Thymus (tissue), 11 donors: ENCODE data around the gene TENM3. TPM values are rescaled to one million over a fixed set of nuclear protein-coding genes. Genes with fewer than 3 reads are reported as not detected.
A peak's percentile ranks its signal among the peaks of the same experiment; 100 is the strongest.

Source experiments
- DNase-seq, 9 donors: peaks; one replicate each; pipeline ENCODE4 v3.0.0-alpha.2; 2013; ENCODE audit warnings: low spot score in 9 of 9, low read depth in 6 of 9, missing footprints in 1 of 9
- H3K27ac ChIP-seq, 2 donors: one replicate each; pipeline ENCODE4 v1.5.1; 2013; ENCODE audit warnings: control low read depth in 1 of 2, low read depth in 1 of 2, low read length in 1 of 2, mild to moderate bottlenecking in 1 of 2, moderate library complexity in 1 of 2
- H3K27me3 ChIP-seq, 2 donors: one replicate each; pipeline ENCODE4 v1.5.1; 2013; ENCODE audit warnings: low read length in 1 of 2; ENCODE audit not compliant: control insufficient read depth in 2 of 2, insufficient read depth in 1 of 2
- H3K36me3 ChIP-seq, 2 donors: one replicate each; pipeline ENCODE4 v1.5.1; 2013; ENCODE audit warnings: low read length in 1 of 2, mild to moderate bottlenecking in 1 of 2, moderate library complexity in 1 of 2; ENCODE audit not compliant: control insufficient read depth in 2 of 2, insufficient read depth in 2 of 2
- H3K4me1 ChIP-seq, 2 donors: one replicate each; pipeline ENCODE4 v1.5.1; 2013; ENCODE audit warnings: low read length in 2 of 2; ENCODE audit not compliant: control insufficient read depth in 2 of 2, insufficient read depth in 2 of 2
- H3K4me3 ChIP-seq, 2 donors: one replicate each; pipeline ENCODE4 v1.5.1; 2013; ENCODE audit warnings: low read length in 2 of 2, control low read depth in 1 of 2, mild to moderate bottlenecking in 1 of 2
- H3K9me3 ChIP-seq, 2 donors: one replicate each; pipeline ENCODE4 v1.5.1; 2013; ENCODE audit warnings: low read length in 1 of 2, mild to moderate bottlenecking in 1 of 2; ENCODE audit not compliant: control insufficient read depth in 2 of 2, insufficient read depth in 1 of 2
- WGBS: extraction: QIAGEN DNeasy Blood & Tissue Kit; methylation state at CpG from one replicate; pipeline ENCODE4 v1.1.7; 2013; 5-methylcytosine and 5-hydroxymethylcytosine counted together
- polyA plus RNA-seq: library from polyadenylated mRNA; stranded (reverse); fragments of 200-250 nt; gene quantifications from one replicate; pipeline ENCODE4 v1.2.3, GENCODE V29; 2013
- total RNA-seq: library from RNA; stranded (reverse); fragments of 120-200 nt; gene quantifications from one replicate; pipeline ENCODE4 v1.2.4, GENCODE V29; 2013
- donor health status: healthy.

The TENM3 gene
- total and polyA plus RNA-seq, 2 donors: 2.1 to 9.5 TPM

GRCh38 chr4:182768838-182769237 lies 525.6 kb downstream of the TENM3 start:
- Histone ChIP-seq H3K27ac (no peak overlapping the region), H3K27me3 (no peaks in the 10 kb centered on the region), H3K36me3 (no peaks in the 10 kb centered on the region), H3K4me1 (no peaks in the 10 kb centered on the region), H3K9me3 (no peaks in the 10 kb centered on the region), H3K4me3 (no peak overlapping the region)
- DNase-seq: no peak
- WGBS: 90% methylated on average over 4 of the region's 4 CpGs

GRCh38 chr4:182770259-182770995 lies 527.2 kb downstream of the TENM3 start:
- Histone ChIP-seq H3K27me3 (no peaks in the 10 kb centered on the region), H3K4me3 (no peak overlapping the region), H3K9me3 (no peaks in the 10 kb centered on the region), H3K27ac (no peak overlapping the region), H3K4me1 (no peaks in the 10 kb centered on the region), H3K36me3 (no peaks in the 10 kb centered on the region)
- no peak for DNase-seq
- WGBS: 92% methylated on average over 14 of the region's 14 CpGs

- no peaks in the 10 kb centered on the region for H3K27me3 ChIP-seq
- no peak for DNase-seq
- WGBS: 75% methylated on average over 5 of the region's 5 CpGs
- no peaks in the 10 kb centered on the region for H3K4me1 ChIP-seq
- H3K27ac ChIP-seq: no peak overlapping the region
- no peaks in the 10 kb centered on the region for H3K36me3 ChIP-seq
- H3K9me3 ChIP-seq: no peaks in the 10 kb centered on the region
- H3K4me3 ChIP-seq: no peak overlapping the region
These were observed 527.9 kb downstream of the TENM3 start for GRCh38 chr4:182770996-182771514.

- no peaks in the 10 kb centered on the region for H3K27me3 ChIP-seq
- no peaks in the 10 kb centered on the region for H3K4me1 ChIP-seq
- no peak for DNase-seq
- no peaks in the 10 kb centered on the region for H3K36me3 ChIP-seq
- H3K9me3 ChIP-seq: no peaks in the 10 kb centered on the region
- no peak overlapping the region for H3K4me3 ChIP-seq
- 95% methylated on average over 8 of the region's 8 CpGs for WGBS
- H3K27ac ChIP-seq: no peak overlapping the region
These were observed 531.9 kb downstream of the TENM3 start for GRCh38 chr4:182775075-182775474.

- H3K9me3 ChIP-seq: no peaks in the 10 kb centered on the region
- H3K4me3 ChIP-seq: no peak overlapping the region
- H3K27me3 ChIP-seq: no peaks in the 10 kb centered on the region
- H3K36me3 ChIP-seq: no peaks in the 10 kb centered on the region
- WGBS: 57% methylated on average over 5 of the region's 5 CpGs
- H3K4me1 ChIP-seq: no peaks in the 10 kb centered on the region
- no peak for DNase-seq
- H3K27ac ChIP-seq: no peak overlapping the region
These were observed 533.3 kb downstream of the TENM3 start for GRCh38 chr4:182776376-182777105.

- Histone ChIP-seq H3K36me3 (no peaks in the 10 kb centered on the region), H3K27ac (peak overlapping the region in 1 of 2 donors; percentile 9), H3K4me1 (no peaks in the 10 kb centered on the region), H3K4me3 (no peak overlapping the region), H3K27me3 (no peaks in the 10 kb centered on the region), H3K9me3 (no peaks in the 10 kb centered on the region)
- 87% methylated on average over 10 of the region's 10 CpGs for WGBS
- DNase-seq: peak in 2 of 9 donors; percentile 2 to 15
These were observed 535.2 kb downstream of the TENM3 start for GRCh38 chr4:182778222-182778982.

GRCh38 chr4:182786991-182787390 lies 543.8 kb downstream of the TENM3 start:
- Histone ChIP-seq H3K9me3 (no peaks in the 10 kb centered on the region), H3K4me1 (no peaks in the 10 kb centered on the region), H3K36me3 (no peaks in the 10 kb centered on the region), H3K27me3 (no peaks in the 10 kb centered on the region), H3K27ac (no peak overlapping the region), H3K4me3 (no peak overlapping the region)
- 94% methylated on average over 6 of the region's 6 CpGs for WGBS
- no peak for DNase-seq

- no peak overlapping the region for H3K4me3 ChIP-seq
- H3K9me3 ChIP-seq: no peaks in the 10 kb centered on the region
- H3K36me3 ChIP-seq: no peaks in the 10 kb centered on the region
- no peak overlapping the region for H3K27ac ChIP-seq
- H3K4me1 ChIP-seq: no peaks in the 10 kb centered on the region
- DNase-seq: no peak
- WGBS: 95% methylated on average over 7 of the region's 7 CpGs
- H3K27me3 ChIP-seq: no peaks in the 10 kb centered on the region
These were observed 545.0 kb downstream of the TENM3 start for GRCh38 chr4:182788201-182788600.

- no peak overlapping the region for H3K27ac ChIP-seq
- WGBS: 92% methylated on average over 7 of the region's 7 CpGs
These were observed 546.3 kb downstream of the TENM3 start for GRCh38 chr4:182789529-182789928.

More at GRCh38 chr4:182789529-182789928, 546.3 kb downstream of the TENM3 start:
- Histone ChIP-seq H3K4me3 (no peak overlapping the region), H3K27me3 (no peaks in the 10 kb centered on the region), H3K9me3 (no peaks in the 10 kb centered on the region), H3K4me1 (no peaks in the 10 kb centered on the region), H3K36me3 (no peaks in the 10 kb centered on the region)
- no peak for DNase-seq
